B cell (primary cell): ENCODE measurements around the gene GUCA1A. TPM values are rescaled to one million over a fixed set of nuclear protein-coding genes. Genes with fewer than 3 reads are reported as not detected.

ENCODE experiments used
- ATAC-seq: fragments of 200-7000 bp; cut with Tn5 transposase; one replicate; pipeline ENCODE4 v1.10.0; 2021; ENCODE audit warnings: low read depth, mild to moderate bottlenecking, moderate number of reproducible peaks, moderate library complexity
- CTCF ChIA-PET: fragments of 350-600 bp; sonication (Branson Sonifier 250); formaldehyde crosslinking; loops from one replicate; lab custom pipeline; 2021; ENCODE audit warnings: antibody characterized with exemption, inconsistent platforms; lab: Charles Lee
- POLR2A ChIA-PET: fragments of 350-600 bp; sonication (Branson Sonifier 250); formaldehyde crosslinking; loops from one replicate; lab custom pipeline; 2021; ENCODE audit warnings: antibody characterized with exemption; lab: Charles Lee
- DNase-seq: peaks from one replicate; pipeline ENCODE4 v3.0.0; 2013
- H2AFZ ChIP-seq: 2 replicates; pipeline ENCODE4 v1.6.1; 2012; ENCODE audit warnings: mild to moderate bottlenecking, low read depth, low read length; ENCODE audit not compliant: insufficient read depth, poor library complexity, severe bottlenecking
- H3K27ac ChIP-seq, 2 donors: 1 replicate in 1 of 2; 2 replicates in 1 of 2; pipeline ENCODE4 v1.5.1; 2012 to 2013; ENCODE audit warnings: low read length in 2 of 2, mild to moderate bottlenecking in 2 of 2, moderate library complexity in 1 of 2
- H3K27me3 ChIP-seq, 4 experiments: fragments of 200-600 bp in 1 of 4; sonication (generic) in 1 of 4; replicated peaks in 1 of 4; 1 replicate in 2 of 4; 2 replicates in 2 of 4; pipeline versions ENCODE4 v1.6.1 to v1.7.0; 2013 to 2016; ENCODE audit warnings: low read length in 3 of 4, mild to moderate bottlenecking in 2 of 4, mixed read lengths in 1 of 4, moderate library complexity in 1 of 4; ENCODE audit not compliant: insufficient read depth in 4 of 4, control insufficient read depth in 3 of 4; ENCODE audit errors: control extremely low read depth in 1 of 4
- H3K36me3 ChIP-seq, 2 experiments: replicated peaks in 1 of 2; 1 replicate in 1 of 2; 2 replicates in 1 of 2; pipeline versions ENCODE4 v1.6.1 to v1.7.1; 2013; ENCODE audit warnings: low read length in 1 of 2; ENCODE audit not compliant: insufficient read depth in 2 of 2, control insufficient read depth in 1 of 2; ENCODE audit errors: control extremely low read depth in 1 of 2, extremely low read depth in 1 of 2
- H3K4me1 ChIP-seq, 2 donors: fragments of 200-600 bp in 1 of 2; sonication (generic) in 1 of 2; 1 replicate in 1 of 2; 2 replicates in 1 of 2; pipeline versions ENCODE4 v1.5.1 to v1.6.1; 2013 to 2017; ENCODE audit warnings: low read length in 2 of 2; ENCODE audit not compliant: control insufficient read depth in 2 of 2, insufficient read depth in 2 of 2
- H3K4me2 ChIP-seq: replicated peaks from 2 replicates; pipeline ENCODE3; 2012; ENCODE audit warnings: mild to moderate bottlenecking, low read depth, low read length; ENCODE audit not compliant: poor library complexity, severe bottlenecking
- H3K4me3 ChIP-seq, 5 experiments: fragments of 200-600 bp in 1 of 5; sonication (generic) in 1 of 5; 1 replicate in 3 of 5; 2 replicates in 2 of 5; pipeline versions ENCODE4 v1.5.1 to v1.7.0; 2011 to 2016; ENCODE audit warnings: low read length in 4 of 5, mild to moderate bottlenecking in 4 of 5, low read depth in 2 of 5, control low read depth in 1 of 5, moderate library complexity in 1 of 5; ENCODE audit not compliant: insufficient read depth in 1 of 5; ENCODE audit errors: control extremely low read depth in 1 of 5, extremely low read depth in 1 of 5
- H3K79me2 ChIP-seq: fragments of 200-600 bp; sonication (generic); one replicate; pipeline ENCODE4 v1.6.0; 2016; ENCODE audit warnings: low read length; ENCODE audit not compliant: control insufficient read depth, insufficient read depth
- H3K9ac ChIP-seq: fragments of 200-600 bp; sonication (generic); 2 replicates; pipeline ENCODE4 v1.6.1; 2017; ENCODE audit warnings: mild to moderate bottlenecking, low read length, moderate library complexity
- H3K9me3 ChIP-seq, 3 donors: one replicate each; pipeline versions ENCODE4 v1.6.1 to v1.7.1; 2013; ENCODE audit warnings: low read length in 2 of 3; ENCODE audit not compliant: control insufficient read depth in 2 of 3, insufficient read depth in 1 of 3; ENCODE audit errors: control extremely low read depth in 1 of 3
- H4K20me1 ChIP-seq: 2 replicates; pipeline ENCODE4 v1.6.0; 2012; ENCODE audit warnings: mild to moderate bottlenecking, low read length; ENCODE audit not compliant: insufficient read depth, control insufficient read depth, poor library complexity, severe bottlenecking
- H3K27ac Mint-ChIP-seq: one replicate; pipeline ENCODE4 v1.8.0; 2021; ENCODE audit warnings: mixed read lengths
- H3K27me3 Mint-ChIP-seq: one replicate; pipeline ENCODE4 v1.8.0; 2021; ENCODE audit warnings: mixed read lengths
- H3K4me1 Mint-ChIP-seq: one replicate; pipeline ENCODE4 v1.8.0; 2021; ENCODE audit warnings: mixed read lengths
- H3K4me3 Mint-ChIP-seq: one replicate; pipeline ENCODE4 v1.8.0; 2021; ENCODE audit warnings: mixed read lengths
- H3K9me3 Mint-ChIP-seq: one replicate; pipeline ENCODE4 v1.8.0; 2022; ENCODE audit warnings: mixed read lengths; ENCODE audit not compliant: insufficient read depth
- EZH2 ChIP-seq: IDR thresholded peaks from 2 replicates; pipeline ENCODE4 v1.6.1; 2012; ENCODE audit warnings: borderline replicate concordance, low read depth, mild to moderate bottlenecking, moderate library complexity, low read length; ENCODE audit not compliant: insufficient read depth, poor library complexity, severe bottlenecking
- WGBS: methylation state at CpG from one replicate; pipeline ENCODE4 v1.1.5; 2013; ENCODE audit warnings: missing lambda C conversion rate; ENCODE audit not compliant: insufficient coverage; 5-methylcytosine and 5-hydroxymethylcytosine counted together
- intact Hi-C: fragments of 100-400 bp; cut with micrococcal nuclease; formaldehyde crosslinking; loops from one replicate; pipeline ENCODE4 v1.10.0; 2022
- polyA plus RNA-seq: library from polyadenylated mRNA; depleted of rRNA; stranded (reverse); fragments of >200 nt; gene quantifications from 2 replicates; pipeline ENCODE4 v1.2.3, GENCODE V29; 2012
- total RNA-seq, 2 donors: library from RNA; stranded (reverse); fragments of 120-200 nt in 1 of 2; gene quantifications; 1 replicate in 1 of 2; 2 replicates in 1 of 2; pipeline versions ENCODE4 v1.2.3 to v1.2.4, GENCODE V29; 2013 to 2022
- TF ChIP-seq, protein P1 (sequence below): fragments of 200-600 bp; IDR thresholded peaks from one replicate; pipeline ENCODE4 v1.8.0; 2022; ENCODE audit warnings: antibody characterized with exemption, mild to moderate bottlenecking

The GUCA1A gene
- total and polyA plus RNA-seq, 2 donors (not counting 1 experiment from before 2014, with no cell fraction given) = not detected

DNA sequence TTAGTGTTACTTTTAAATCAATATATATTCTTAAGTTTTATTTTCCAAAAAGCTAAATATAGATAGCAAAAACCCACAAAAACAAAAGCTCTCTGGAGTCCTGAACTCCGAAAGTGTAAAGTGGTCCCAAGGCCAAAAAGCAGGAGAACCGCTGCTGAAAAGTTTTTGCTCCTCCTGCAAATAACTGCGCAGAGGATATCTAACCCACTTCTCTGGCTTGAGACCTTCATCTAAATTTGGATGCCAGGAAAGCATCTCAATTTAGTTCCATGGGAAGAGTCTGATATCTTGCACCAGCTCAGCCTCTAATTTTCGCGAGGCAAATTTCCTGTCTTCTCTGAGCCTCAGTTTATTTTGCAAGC is 44.0 kb downstream of the GUCA1A start:
- ATAC-seq = no peak
- 18% methylated on average over 3 of the region's 5 CpGs for WGBS

More for the DNA sequence above, 44.0 kb downstream of the GUCA1A start:
- peaks cover 1 to 17% of the 10 kb centered on the region in 2 experiments for H3K36me3 ChIP-seq
- Mint-ChIP-seq H3K27me3 (no peaks in the 10 kb centered on the region), H3K4me1 (peaks cover 26% of the 10 kb centered on the region), H3K9me3 (no peaks in the 10 kb centered on the region), H3K27ac (peak overlapping the region; percentile 98), H3K4me3 (peak overlapping the region; percentile 99)
- peak overlapping the region; percentile 72 for H3K4me2 ChIP-seq
- H3K4me1 ChIP-seq = peaks cover 7 to 14% of the 10 kb centered on the region in 2 donors
- ChIA-PET CTCF (interaction anchor here (0.5 to 2.2 kb wide), 7 partner anchors 9 to 433 kb away, joined by 3 to 13 read pairs (median 4); partner anchors contain the start of gene TOMM6), POLR2A (no interaction called here)
- H3K9ac ChIP-seq = peak overlapping the region; percentile 88
- no peaks in the 10 kb centered on the region for H4K20me1 ChIP-seq
- intact Hi-C loops = loop anchor here (1.0 to 10.0 kb wide), 10 partner anchors 320 to 1468 kb away; partner anchors contain the start of genes MRPS18A, NFYA, OARD1 and PRICKLE4
- H2AFZ ChIP-seq = peak overlapping the region; percentile 90
- no peak for DNase-seq
- H3K4me3 ChIP-seq = peak overlapping the region; percentile 76 to 98 (median 86)
- peak overlapping the region; percentile 58 to 76 for H3K27ac ChIP-seq
- TF ChIP-seq, protein P1, sequence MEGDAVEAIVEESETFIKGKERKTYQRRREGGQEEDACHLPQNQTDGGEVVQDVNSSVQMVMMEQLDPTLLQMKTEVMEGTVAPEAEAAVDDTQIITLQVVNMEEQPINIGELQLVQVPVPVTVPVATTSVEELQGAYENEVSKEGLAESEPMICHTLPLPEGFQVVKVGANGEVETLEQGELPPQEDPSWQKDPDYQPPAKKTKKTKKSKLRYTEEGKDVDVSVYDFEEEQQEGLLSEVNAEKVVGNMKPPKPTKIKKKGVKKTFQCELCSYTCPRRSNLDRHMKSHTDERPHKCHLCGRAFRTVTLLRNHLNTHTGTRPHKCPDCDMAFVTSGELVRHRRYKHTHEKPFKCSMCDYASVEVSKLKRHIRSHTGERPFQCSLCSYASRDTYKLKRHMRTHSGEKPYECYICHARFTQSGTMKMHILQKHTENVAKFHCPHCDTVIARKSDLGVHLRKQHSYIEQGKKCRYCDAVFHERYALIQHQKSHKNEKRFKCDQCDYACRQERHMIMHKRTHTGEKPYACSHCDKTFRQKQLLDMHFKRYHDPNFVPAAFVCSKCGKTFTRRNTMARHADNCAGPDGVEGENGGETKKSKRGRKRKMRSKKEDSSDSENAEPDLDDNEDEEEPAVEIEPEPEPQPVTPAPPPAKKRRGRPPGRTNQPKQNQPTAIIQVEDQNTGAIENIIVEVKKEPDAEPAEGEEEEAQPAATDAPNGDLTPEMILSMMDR = no peak
- no peak for TF ChIP-seq EZH2
- peaks cover 41% of the 10 kb centered on the region for H3K79me2 ChIP-seq
- H3K27me3 ChIP-seq = no peaks in the 10 kb centered on the region
- H3K9me3 ChIP-seq = no peaks in the 10 kb centered on the region
